ENCODE results near the gene PCDHA3. TPM values are rescaled to one million over a fixed set of nuclear protein-coding genes. Genes with fewer than 3 reads are reported as not detected.
"Not testable (repeated sequence)": the region's sequence is repeated elsewhere in the genome, so short reads cannot be mapped to it uniquely, and the experiment has no call there.

The PCDHA3 gene
- total RNA-seq, 1 experiment from 2014 or later: 0.31 TPM

GRCh38 chr5:140802781-140803271 is 2.0 kb downstream of the PCDHA3 start:
- peaks cover 15% of the 10 kb centered on the region for H3K36me3 Mint-ChIP-seq (ENCODE audit: insufficient read depth, unreplicated experiment)
- no peak for TF ChIP-seq CTCF (IDR thresholded peaks at IDR 0.05; ENCODE audit: unreplicated experiment)
- H3K27me3 Mint-ChIP-seq (ENCODE audit: unreplicated experiment): no peaks in the 10 kb centered on the region
- peaks cover 7% of the 10 kb centered on the region for H3K9me3 Mint-ChIP-seq (ENCODE audit: low read depth, unreplicated experiment)
- no TSS peak for BruUV-seq (replicated peaks)
- CTCF ChIA-PET: no interaction called here
- H3K4me3 Mint-ChIP-seq (ENCODE audit: low read depth, unreplicated experiment): no peak overlapping the region
- H3K4me1 Mint-ChIP-seq (ENCODE audit: low read depth, unreplicated experiment): no peaks in the 10 kb centered on the region
- no peak overlapping the region for H3K27ac Mint-ChIP-seq (ENCODE audit: unreplicated experiment)
- intact Hi-C loops (cut with micrococcal nuclease; ENCODE audit: unreplicated experiment): loop anchor here (10.0 kb wide), 1 partner anchor 752 kb away; no protein-coding TSS in a partner anchor
- DNase-seq: no peak

- H3K27ac Mint-ChIP-seq (ENCODE audit: unreplicated experiment): no peak within 1 kb of the TSS
Observed at GRCh38 chr5:140806834-140807775, 6.2 kb downstream of the PCDHA3 start, which contains the start of gene PCDHA4. Gene PCDHA4 (plus strand): TSS chr5:140807068.

GRCh38 chr5:140808241-140808888 is 7.5 kb downstream of the PCDHA3 start:
- not testable (repeated sequence) for H3K4me3 Mint-ChIP-seq (ENCODE audit: low read depth, unreplicated experiment); H3K27ac Mint-ChIP-seq (ENCODE audit: unreplicated experiment); DNase-seq; BruUV-seq (replicated peaks); H3K4me1 Mint-ChIP-seq (ENCODE audit: low read depth, unreplicated experiment); H3K27me3 Mint-ChIP-seq (ENCODE audit: unreplicated experiment)
- CTCF ChIA-PET: interaction anchor here (0.7 to 1.1 kb wide), 2 partner anchors 231 to 233 kb away, joined by 3 to 6 read pairs; no protein-coding TSS in a partner anchor
- H3K36me3 Mint-ChIP-seq (ENCODE audit: insufficient read depth, unreplicated experiment): peaks cover 15% of the 10 kb centered on the region
- peaks cover 16% of the 10 kb centered on the region for H3K9me3 Mint-ChIP-seq (ENCODE audit: low read depth, unreplicated experiment)
- intact Hi-C loops (cut with micrococcal nuclease; ENCODE audit: unreplicated experiment): loop anchor here (10.0 kb wide), 1 partner anchor 746 kb away; no protein-coding TSS in a partner anchor

More at GRCh38 chr5:140806834-140807775, 6.2 kb downstream of the PCDHA3 start, which contains the start of gene PCDHA4:
- CTCF ChIA-PET: interaction anchor here (0.7 to 2.6 kb wide), 4 partner anchors 10 to 234 kb away, joined by 3 to 8 read pairs (median 6); no protein-coding TSS in a partner anchor
- H3K9me3 Mint-ChIP-seq (ENCODE audit: low read depth, unreplicated experiment): peaks cover 8% of the 10 kb centered on the region
- H3K4me1 Mint-ChIP-seq (ENCODE audit: low read depth, unreplicated experiment): no peaks in the 10 kb centered on the region
- intact Hi-C loops (cut with micrococcal nuclease; ENCODE audit: unreplicated experiment): loop anchor here (1.0 to 10.0 kb wide), 2 partner anchors 75 to 748 kb away; partner anchors contain the start of gene PCDHA13
- TSS peak; percentile 37 for BruUV-seq (replicated peaks)
- peak within 1 kb of the TSS; percentile 68 for H3K4me3 Mint-ChIP-seq (ENCODE audit: low read depth, unreplicated experiment)
- H3K27me3 Mint-ChIP-seq (ENCODE audit: unreplicated experiment): no peaks in the 10 kb centered on the region
- TF ChIP-seq CTCF (IDR thresholded peaks at IDR 0.05; ENCODE audit: unreplicated experiment): peak; percentile 49
- peak; percentile 69 for DNase-seq
- peaks cover 15% of the 10 kb centered on the region for H3K36me3 Mint-ChIP-seq (ENCODE audit: insufficient read depth, unreplicated experiment)

GRCh38 chr5:140808889-140809291 is 8.0 kb downstream of the PCDHA3 start:
- no peak for TF ChIP-seq CTCF (IDR thresholded peaks at IDR 0.05; ENCODE audit: unreplicated experiment)
- no TSS peak for BruUV-seq (replicated peaks)
- Mint-ChIP-seq H3K4me1 (ENCODE audit: low read depth, unreplicated experiment) (no peaks in the 10 kb centered on the region), H3K27ac (ENCODE audit: unreplicated experiment) (no peak overlapping the region), H3K27me3 (ENCODE audit: unreplicated experiment) (no peaks in the 10 kb centered on the region), H3K36me3 (ENCODE audit: insufficient read depth, unreplicated experiment) (peaks cover 15% of the 10 kb centered on the region), H3K4me3 (ENCODE audit: low read depth, unreplicated experiment) (no peak overlapping the region), H3K9me3 (ENCODE audit: low read depth, unreplicated experiment) (peaks cover 15% of the 10 kb centered on the region)
- CTCF ChIA-PET: no interaction called here
- DNase-seq: no peak
- intact Hi-C loops (cut with micrococcal nuclease; ENCODE audit: unreplicated experiment): loop anchor here (10.0 kb wide), 1 partner anchor 746 kb away; no protein-coding TSS in a partner anchor

All from Calu3 (cell line).